Measurements from ENCODE around the gene MIGA2.

Gene MIGA2

DNA sequence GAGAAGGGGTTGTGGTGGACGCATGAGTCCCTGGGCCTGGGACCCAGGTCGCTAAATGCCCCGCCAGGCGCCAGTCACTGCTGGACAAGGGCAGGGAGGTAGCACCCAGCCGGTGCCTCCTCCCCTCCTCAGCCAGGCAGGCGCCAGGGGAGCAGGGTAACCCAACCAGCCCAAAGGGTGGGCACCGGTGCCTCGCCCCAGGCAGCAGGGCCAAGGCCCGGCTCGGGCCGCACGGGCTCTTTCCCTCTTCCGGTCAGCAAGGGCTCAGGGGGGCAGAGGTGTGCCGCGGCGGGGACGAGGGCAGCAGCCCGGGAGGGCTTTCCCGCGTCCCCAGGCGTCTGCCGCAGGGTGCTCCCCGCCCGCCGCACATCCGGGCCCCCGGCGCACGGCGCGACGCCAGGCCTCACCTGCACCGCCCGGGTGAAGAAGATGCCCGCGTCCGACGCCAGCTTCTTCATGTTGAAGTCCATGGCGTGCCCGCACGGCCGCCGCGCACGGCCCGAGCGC is 8.7 kb upstream of the MIGA2 start (continued):
- TF ChIP-seq PRDM2 (tag by site-specific recombination; IDR thresholded peaks at IDR 0.05; ENCODE audit: borderline replicate concordance) (no peak; the same call in 1 of the 2 replicates), ZNF677 (tag by site-specific recombination; IDR thresholded peaks at IDR 0.05) (no peak), ZNF561 (tag by site-specific recombination; IDR thresholded peaks at IDR 0.05; ENCODE audit: borderline replicate concordance) (peak; percentile 64; the same call in 1 of the 2 replicates), ZNF214 (tag by site-specific recombination; IDR thresholded peaks at IDR 0.05; ENCODE audit: borderline replicate concordance) (no peak), ZNF518A (tag by site-specific recombination; conservative IDR thresholded peaks at IDR 0.05; ENCODE audit: low read depth) (no peak), ZNF350 (tag by site-specific recombination; IDR thresholded peaks at IDR 0.05) (no peak), ZNF530 (tag by site-specific recombination; IDR thresholded peaks at IDR 0.05; ENCODE audit: low read depth) (no peak), ZBTB8A (tag by site-specific recombination; IDR thresholded peaks at IDR 0.05) (peak; percentile 97), ZNF112 (tag by site-specific recombination; IDR thresholded peaks at IDR 0.05) (no peak), ZNF114 (tag by site-specific recombination; IDR thresholded peaks at IDR 0.05) (no peak), ZBTB20 (tag by site-specific recombination; IDR thresholded peaks at IDR 0.05) (peak; percentile 75), ZNF658 (tag by site-specific recombination; IDR thresholded peaks at IDR 0.05) (no peak), BCL11B (tag by site-specific recombination; IDR thresholded peaks at IDR 0.05; ENCODE audit: low read depth) (0 out of 2 replicates have a peak, but pooled peaks have one; percentile 22)
- TF ChIP-seq, protein P1, sequence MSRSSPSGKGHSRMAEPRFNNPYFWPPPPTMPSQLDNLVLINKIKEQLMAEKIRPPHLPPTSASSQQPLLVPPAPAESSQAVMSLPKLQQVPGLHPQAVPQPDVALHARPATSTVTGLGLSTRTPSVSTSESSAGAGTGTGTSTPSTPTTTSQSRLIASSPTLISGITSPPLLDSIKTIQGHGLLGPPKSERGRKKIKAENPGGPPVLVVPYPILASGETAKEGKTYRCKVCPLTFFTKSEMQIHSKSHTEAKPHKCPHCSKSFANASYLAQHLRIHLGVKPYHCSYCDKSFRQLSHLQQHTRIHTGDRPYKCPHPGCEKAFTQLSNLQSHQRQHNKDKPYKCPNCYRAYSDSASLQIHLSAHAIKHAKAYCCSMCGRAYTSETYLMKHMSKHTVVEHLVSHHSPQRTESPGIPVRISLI (tag by site-specific recombination; IDR thresholded peaks at IDR 0.05): no peak
- TF ChIP-seq, protein P2, sequence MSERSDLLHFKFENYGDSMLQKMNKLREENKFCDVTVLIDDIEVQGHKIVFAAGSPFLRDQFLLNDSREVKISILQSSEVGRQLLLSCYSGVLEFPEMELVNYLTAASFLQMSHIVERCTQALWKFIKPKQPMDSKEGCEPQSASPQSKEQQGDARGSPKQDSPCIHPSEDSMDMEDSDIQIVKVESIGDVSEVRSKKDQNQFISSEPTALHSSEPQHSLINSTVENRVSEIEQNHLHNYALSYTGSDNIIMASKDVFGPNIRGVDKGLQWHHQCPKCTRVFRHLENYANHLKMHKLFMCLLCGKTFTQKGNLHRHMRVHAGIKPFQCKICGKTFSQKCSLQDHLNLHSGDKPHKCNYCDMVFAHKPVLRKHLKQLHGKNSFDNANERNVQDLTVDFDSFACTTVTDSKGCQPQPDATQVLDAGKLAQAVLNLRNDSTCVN (tag by site-specific recombination; optimal IDR thresholded peaks at IDR 0.05): peak; percentile 72
- TF ChIP-seq, protein P3, sequence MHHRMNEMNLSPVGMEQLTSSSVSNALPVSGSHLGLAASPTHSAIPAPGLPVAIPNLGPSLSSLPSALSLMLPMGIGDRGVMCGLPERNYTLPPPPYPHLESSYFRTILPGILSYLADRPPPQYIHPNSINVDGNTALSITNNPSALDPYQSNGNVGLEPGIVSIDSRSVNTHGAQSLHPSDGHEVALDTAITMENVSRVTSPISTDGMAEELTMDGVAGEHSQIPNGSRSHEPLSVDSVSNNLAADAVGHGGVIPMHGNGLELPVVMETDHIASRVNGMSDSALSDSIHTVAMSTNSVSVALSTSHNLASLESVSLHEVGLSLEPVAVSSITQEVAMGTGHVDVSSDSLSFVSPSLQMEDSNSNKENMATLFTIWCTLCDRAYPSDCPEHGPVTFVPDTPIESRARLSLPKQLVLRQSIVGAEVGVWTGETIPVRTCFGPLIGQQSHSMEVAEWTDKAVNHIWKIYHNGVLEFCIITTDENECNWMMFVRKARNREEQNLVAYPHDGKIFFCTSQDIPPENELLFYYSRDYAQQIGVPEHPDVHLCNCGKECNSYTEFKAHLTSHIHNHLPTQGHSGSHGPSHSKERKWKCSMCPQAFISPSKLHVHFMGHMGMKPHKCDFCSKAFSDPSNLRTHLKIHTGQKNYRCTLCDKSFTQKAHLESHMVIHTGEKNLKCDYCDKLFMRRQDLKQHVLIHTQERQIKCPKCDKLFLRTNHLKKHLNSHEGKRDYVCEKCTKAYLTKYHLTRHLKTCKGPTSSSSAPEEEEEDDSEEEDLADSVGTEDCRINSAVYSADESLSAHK (tag by site-specific recombination; IDR thresholded peaks at IDR 0.05): no peak
- TF ChIP-seq, protein P4, sequence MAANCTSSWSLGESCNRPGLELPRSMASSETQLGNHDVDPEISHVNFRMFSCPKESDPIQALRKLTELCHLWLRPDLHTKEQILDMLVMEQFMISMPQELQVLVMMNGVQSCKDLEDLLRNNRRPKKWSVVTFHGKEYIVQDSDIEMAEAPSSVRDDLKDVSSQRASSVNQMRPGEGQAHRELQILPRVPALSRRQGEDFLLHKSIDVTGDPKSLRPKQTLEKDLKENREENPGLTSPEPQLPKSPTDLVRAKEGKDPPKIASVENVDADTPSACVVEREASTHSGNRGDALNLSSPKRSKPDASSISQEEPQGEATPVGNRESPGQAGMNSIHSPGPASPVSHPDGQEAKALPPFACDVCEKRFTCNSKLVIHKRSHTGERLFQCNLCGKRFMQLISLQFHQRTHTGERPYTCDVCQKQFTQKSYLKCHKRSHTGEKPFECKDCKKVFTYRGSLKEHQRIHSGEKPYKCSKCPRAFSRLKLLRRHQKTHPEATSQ (tag by site-specific recombination; IDR thresholded peaks at IDR 0.05): peak; percentile 29; the same call in 1 of the 2 replicates
